IMR-90 (cell line): Measurements from ENCODE around the gene KIAA1328. TPM values are rescaled to one million over a fixed set of nuclear protein-coding genes. Genes with fewer than 3 reads are reported as not detected.

ENCODE experiments used
- ATAC-seq: fragments of 200-7000 bp; cut with Tn5 transposase; 2 replicates; pipeline ENCODE4 v1.9.1; 2020; ENCODE audit warnings: low read depth, mild to moderate bottlenecking, moderate library complexity
- BruUV-seq: library from RNA; stranded (reverse); fragments of 400-500 nt; replicated peaks from 2 replicates; lab custom pipeline; 2021; lab: Mats Ljungman, UMichigan
- CTCF ChIA-PET: fragments of 300-600 bp; formaldehyde crosslinking; extraction: SDS; loops from one replicate; lab custom pipeline; 2021; ENCODE audit warnings: antibody characterized with exemption; lab: Yijun Ruan, JAX
- POLR2A ChIA-PET: fragments of 300-600 bp; sonication (Branson Sonifier 250); formaldehyde crosslinking; loops from one replicate; lab custom pipeline; 2022; ENCODE audit warnings: antibody characterized with exemption; ENCODE audit not compliant: unreplicated experiment; lab: Charles Lee
- DNase-seq: peaks from one replicate; pipeline ENCODE4 v3.0.0; 2013
- H2AFZ ChIP-seq: replicated peaks from 2 replicates; pipeline ENCODE3; 2013; ENCODE audit warnings: low read length, mild to moderate bottlenecking; ENCODE audit not compliant: poor library complexity
- H2AK5ac ChIP-seq: 2 replicates; pipeline ENCODE4 v1.6.1; 2013; ENCODE audit warnings: low read depth, low read length, inconsistent platforms
- H2AK9ac ChIP-seq: replicated peaks from 2 replicates; pipeline ENCODE3; 2013; ENCODE audit warnings: mild to moderate bottlenecking, low read depth, low read length, moderate library complexity; ENCODE audit not compliant: poor library complexity
- H2BK120ac ChIP-seq: 2 replicates; pipeline ENCODE4 v1.6.1; 2013; ENCODE audit warnings: low read depth, low read length, inconsistent platforms
- H2BK15ac ChIP-seq: 3 replicates; pipeline ENCODE4 v1.6.1; 2013; ENCODE audit warnings: low read depth, low read length, inconsistent platforms
- H2BK20ac ChIP-seq: 2 replicates; pipeline ENCODE4 v1.6.1; 2013; ENCODE audit warnings: low read depth, mild to moderate bottlenecking, inconsistent platforms, low read length, moderate library complexity
- H2BK5ac ChIP-seq: 2 replicates; pipeline ENCODE4 v1.6.1; 2013; ENCODE audit warnings: mild to moderate bottlenecking, low read depth, low read length, inconsistent platforms; ENCODE audit not compliant: poor library complexity, severe bottlenecking
- H3K14ac ChIP-seq: replicated peaks from 2 replicates; pipeline ENCODE4 v1.6.1; 2013; ENCODE audit warnings: low read depth, low read length, inconsistent platforms
- H3K18ac ChIP-seq: 2 replicates; pipeline ENCODE4 v1.6.1; 2013; ENCODE audit warnings: low read depth, low read length, control low read depth
- H3K23ac ChIP-seq: 2 replicates; pipeline ENCODE4 v1.6.1; 2013; ENCODE audit warnings: low read depth, low read length, inconsistent platforms
- H3K27ac ChIP-seq: 2 replicates; pipeline ENCODE4 v1.5.1; 2013; ENCODE audit warnings: mild to moderate bottlenecking, control low read depth, low read length; ENCODE audit not compliant: insufficient read depth
- H3K27me3 ChIP-seq: 2 replicates; pipeline ENCODE4 v1.6.1; 2013; ENCODE audit warnings: low read length; ENCODE audit not compliant: control insufficient read depth, insufficient read depth
- H3K36me3 ChIP-seq: 2 replicates; pipeline ENCODE4 v1.6.1; 2013; ENCODE audit warnings: low read length, mixed read lengths; ENCODE audit not compliant: control insufficient read depth, insufficient read depth
- H3K4ac ChIP-seq: 2 replicates; pipeline ENCODE4 v1.6.1; 2013; ENCODE audit warnings: low read depth, low read length, inconsistent platforms
- H3K4me1 ChIP-seq: 2 replicates; pipeline ENCODE4 v1.6.1; 2013; ENCODE audit warnings: low read length, mixed read lengths; ENCODE audit not compliant: control insufficient read depth, insufficient read depth
- H3K4me2 ChIP-seq: 2 replicates; pipeline ENCODE4 v1.6.1; 2013; ENCODE audit warnings: low read depth, mild to moderate bottlenecking, control low read depth, low read length, moderate library complexity
- H3K4me3 ChIP-seq: 2 replicates; pipeline ENCODE4 v1.5.1; 2013; ENCODE audit warnings: low read depth, mild to moderate bottlenecking, control low read depth, low read length, moderate library complexity; ENCODE audit not compliant: insufficient read depth
- H3K56ac ChIP-seq: 2 replicates; pipeline ENCODE4 v1.6.1; 2013; ENCODE audit warnings: low read length, inconsistent platforms; ENCODE audit not compliant: insufficient read depth; ENCODE audit errors: extremely low read depth
- H3K79me1 ChIP-seq, 2 experiments: 2 replicates each; pipeline ENCODE4 v1.6.1; 2013; ENCODE audit warnings: low read length in 2 of 2, inconsistent platforms in 1 of 2, low read depth in 1 of 2
- H3K9ac ChIP-seq: 2 replicates; pipeline ENCODE4 v1.6.1; 2013; ENCODE audit warnings: low read depth, low read length, control low read depth
- H3K9me1 ChIP-seq: 2 replicates; pipeline ENCODE4 v1.6.1; 2013; ENCODE audit warnings: low read length, inconsistent platforms; ENCODE audit not compliant: insufficient read depth
- H3K9me3 ChIP-seq: 2 replicates; pipeline ENCODE4 v1.6.1; 2013; ENCODE audit warnings: low read length; ENCODE audit not compliant: control insufficient read depth, insufficient read depth
- H4K20me1 ChIP-seq: 2 replicates; pipeline ENCODE4 v1.6.1; 2013; ENCODE audit warnings: low read length, inconsistent platforms; ENCODE audit not compliant: insufficient read depth
- H4K5ac ChIP-seq: 2 replicates; pipeline ENCODE4 v1.6.1; 2013; ENCODE audit warnings: mild to moderate bottlenecking, low read depth, low read length, control low read depth
- H4K8ac ChIP-seq, 2 experiments: 2 replicates each; pipeline ENCODE4 v1.6.1; 2013; ENCODE audit warnings: low read depth in 2 of 2, low read length in 2 of 2, control low read depth in 1 of 2, inconsistent platforms in 1 of 2
- H4K91ac ChIP-seq: 2 replicates; pipeline ENCODE4 v1.6.1; 2013; ENCODE audit warnings: low read depth, low read length, inconsistent platforms; ENCODE audit not compliant: insufficient read depth
- CEBPB ChIP-seq: IDR thresholded peaks from 2 replicates; pipeline ENCODE4 v1.6.1; 2012; ENCODE audit warnings: low read depth, low read length, improper control_type of control experiment
- CHD1 ChIP-seq: IDR thresholded peaks from 2 replicates; pipeline ENCODE4 v1.6.1; 2012; ENCODE audit warnings: low read depth, low read length, improper control_type of control experiment
- MAFK ChIP-seq: IDR thresholded peaks from 2 replicates; pipeline ENCODE4 v1.6.1; 2012; ENCODE audit warnings: low read depth, low read length, improper control_type of control experiment
- MAZ ChIP-seq: IDR thresholded peaks from 2 replicates; pipeline ENCODE4 v1.6.1; 2012; ENCODE audit warnings: low read depth, mild to moderate bottlenecking, low read length, improper control_type of control experiment, moderate library complexity, borderline replicate concordance
- RCOR1 ChIP-seq: IDR thresholded peaks from 2 replicates; pipeline ENCODE4 v1.6.1; 2012; ENCODE audit warnings: mild to moderate bottlenecking, low read length, improper control_type of control experiment; ENCODE audit not compliant: insufficient replicate concordance
- WGBS, 2 experiments: methylation state at CpG; one replicate each; pipeline versions ENCODE4 v1.1.5 to v1.1.7; 2013; ENCODE audit warnings: missing lambda C conversion rate in 2 of 2; ENCODE audit not compliant: insufficient read length in 1 of 2; ENCODE audit errors: extremely low coverage in 2 of 2; 5-methylcytosine and 5-hydroxymethylcytosine counted together
- dilution Hi-C: fragments of 300-500 bp; cut with HindIII; formaldehyde crosslinking; loops from one replicate; pipeline ENCODE4 v1.14.3; 2018; ENCODE audit warnings: low sequenced_read_pairs; ENCODE audit not compliant: unreplicated experiment
- in situ Hi-C: fragments of 300-500 bp; cut with MboI; formaldehyde crosslinking; loops from 3 replicates; pipeline ENCODE4 v1.14.3; 2019; ENCODE audit warnings: low sequenced_read_pairs, inconsistent platforms, mixed read lengths
- intact Hi-C: fragments of 100-400 bp; cut with micrococcal nuclease; formaldehyde crosslinking; loops from 2 replicates; pipeline ENCODE4 v1.10.0; 2022
- polyA plus RNA-seq, 3 experiments: library from polyadenylated mRNA; depleted of rRNA; stranded (reverse); fragments of >200 nt; gene quantifications; 2 replicates each; pipeline ENCODE4 v1.2.3, GENCODE V29; 2012; ENCODE audit warnings: low replicate concordance in 1 of 3
- total RNA-seq: library from RNA; depleted of rRNA; stranded (reverse); fragments of >200 nt; gene quantifications from 2 replicates; pipeline ENCODE4 v1.2.3, GENCODE V29; 2012
- TF ChIP-seq, protein P1 (sequence below): fragments of 150-350 bp; IDR thresholded peaks from 2 replicates; pipeline ENCODE4 v1.6.1; 2017; ENCODE audit warnings: mild to moderate bottlenecking, antibody characterized with exemption, low read length, low read depth

KIAA1328 gene
- total and polyA plus RNA-seq, 2 of the 4 experiments (the other 2 are of a cell fraction): 2.4 to 7.0 TPM

DNA sequence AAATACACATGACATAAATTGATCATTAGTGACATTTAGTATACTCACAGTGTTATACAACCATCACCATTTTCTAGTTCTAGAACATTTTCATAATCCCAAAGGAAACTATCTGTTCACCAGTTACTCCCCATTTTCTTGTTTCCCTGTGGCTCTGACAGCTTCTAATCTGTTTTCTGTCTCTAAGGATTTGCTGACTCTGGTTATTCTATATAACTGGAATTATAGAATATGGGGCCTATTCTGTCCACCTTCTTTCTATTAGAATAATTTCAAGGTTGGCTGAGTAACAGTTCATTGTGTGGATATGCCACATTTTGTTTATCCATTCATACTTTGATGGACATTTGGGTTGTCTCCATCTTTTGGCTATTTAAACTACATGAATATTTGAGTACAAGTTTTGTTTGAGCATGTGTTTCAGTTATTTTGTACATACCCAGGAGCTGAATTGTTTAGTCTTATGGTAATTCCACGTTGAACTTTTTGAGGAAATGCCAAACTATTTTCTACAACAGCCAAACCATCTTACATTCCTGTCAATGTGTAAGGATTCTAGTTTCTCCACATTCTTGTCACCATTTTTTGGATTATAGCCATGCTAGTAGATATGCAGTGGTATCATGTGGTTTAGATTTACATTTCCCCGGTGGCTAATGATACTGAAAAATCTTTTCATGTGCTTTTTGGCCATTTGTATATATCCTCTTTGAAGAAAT, 20.5 kb downstream of the KIAA1328 start:
- no peak overlapping the region for H3K4me2 ChIP-seq
- no peak overlapping the region for H2AK5ac ChIP-seq
- dilution Hi-C loops: no loop called here
- no peak overlapping the region for H3K14ac ChIP-seq
- no peak overlapping the region for H3K56ac ChIP-seq
- no peak overlapping the region for H4K8ac ChIP-seq
- BruUV-seq: no TSS peak
- WGBS, 2 experiments: no CpG with 5 or more reads among the region's 2 CpGs
- no peak overlapping the region for H3K4ac ChIP-seq
- no peak overlapping the region for H2AK9ac ChIP-seq
- in situ Hi-C loops: no loop called here
- H2BK20ac ChIP-seq: no peak overlapping the region
- H3K9me1 ChIP-seq: no peaks in the 10 kb centered on the region
- no peak overlapping the region for H4K91ac ChIP-seq
- ChIA-PET POLR2A (no interaction called here), CTCF (interaction anchor here (1.3 kb wide), 1 partner anchor 93 kb away, joined by 3 read pairs; no protein-coding TSS in a partner anchor)
- H3K36me3 ChIP-seq: 0 out of 2 replicates have a peak, but pooled peaks cover 2% of the 10 kb centered on the region
- intact Hi-C loops: no loop called here
- H3K4me3 ChIP-seq: no peak overlapping the region
- H3K27ac ChIP-seq: no peak overlapping the region
- no peak overlapping the region for H2BK120ac ChIP-seq
- H2BK15ac ChIP-seq: no peak overlapping the region
- H4K5ac ChIP-seq: no peak overlapping the region
- H3K79me1 ChIP-seq: peaks cover 0 to 4% of the 10 kb centered on the region in 2 experiments; a peak in 2 of 4 replicates
- DNase-seq (peak; percentile 75), ATAC-seq (peak; percentile 53)
- no peak overlapping the region for H3K18ac ChIP-seq
- no peak overlapping the region for H2AFZ ChIP-seq
- no peaks in the 10 kb centered on the region for H4K20me1 ChIP-seq
- H3K27me3 ChIP-seq: no peaks in the 10 kb centered on the region
- H3K4me1 ChIP-seq: no peaks in the 10 kb centered on the region; the same call in 1 of the 2 replicates
- no peak overlapping the region for H3K9ac ChIP-seq
- no peaks in the 10 kb centered on the region for H3K9me3 ChIP-seq
- no peak overlapping the region for H2BK5ac ChIP-seq
- TF ChIP-seq RCOR1: no peak
- TF ChIP-seq CHD1: no peak
- TF ChIP-seq, protein P1, sequence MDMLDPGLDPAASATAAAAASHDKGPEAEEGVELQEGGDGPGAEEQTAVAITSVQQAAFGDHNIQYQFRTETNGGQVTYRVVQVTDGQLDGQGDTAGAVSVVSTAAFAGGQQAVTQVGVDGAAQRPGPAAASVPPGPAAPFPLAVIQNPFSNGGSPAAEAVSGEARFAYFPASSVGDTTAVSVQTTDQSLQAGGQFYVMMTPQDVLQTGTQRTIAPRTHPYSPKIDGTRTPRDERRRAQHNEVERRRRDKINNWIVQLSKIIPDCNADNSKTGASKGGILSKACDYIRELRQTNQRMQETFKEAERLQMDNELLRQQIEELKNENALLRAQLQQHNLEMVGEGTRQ: no peak
- TF ChIP-seq MAFK: peak; percentile 71
- TF ChIP-seq CEBPB: no peak
- TF ChIP-seq MAZ: no peak
- no peak overlapping the region for H3K23ac ChIP-seq
